HCT116 (cell line): ENCODE results near the gene ATXN7L1. TPM values are rescaled to one million over a fixed set of nuclear protein-coding genes. Genes with fewer than 3 reads are reported as not detected.

ENCODE experiments used
- ATAC-seq: fragments of 200-7000 bp; cut with Tn5 transposase; 2 replicates; pipeline ENCODE4 v1.9.1; 2020; ENCODE audit warnings: mild to moderate bottlenecking, moderate library complexity
- BruUV-seq: library from RNA; stranded (reverse); fragments of 400-500 nt; replicated peaks from 2 replicates; lab custom pipeline; 2021; lab: Mats Ljungman, UMichigan
- CTCF ChIA-PET: fragments of 300-600 bp; sonication (Branson Sonifier 250); formaldehyde crosslinking; loops from one replicate; lab custom pipeline; 2021; ENCODE audit warnings: antibody characterized with exemption; lab: Charles Lee
- POLR2A ChIA-PET: fragments of 300-600, 350-600 bp; sonication (Branson Sonifier 250); formaldehyde crosslinking; loops from one replicate; lab custom pipeline; 2021; ENCODE audit warnings: antibody characterized with exemption; lab: Charles Lee
- RAD21 ChIA-PET, 2 experiments: fragments of 300-600 bp; sonication (Branson Sonifier 250); formaldehyde crosslinking; loops; one replicate each; lab custom pipeline; 2023; ENCODE audit warnings: low total read pairs in 2 of 2; ENCODE audit not compliant: uncharacterized antibody in 2 of 2, unreplicated experiment in 2 of 2, low non-redundant PET in 1 of 2; lab: Charles Lee
- DNase-seq: peaks from one replicate; pipeline ENCODE4 v3.0.0-alpha.2; 2010; ENCODE audit warnings: low read depth, low spot score
- H2AFZ ChIP-seq: fragments of 200-600 bp; shearing (Covaris generic), sonication (generic); 2 replicates; pipeline ENCODE4 v1.6.1; 2017; ENCODE audit warnings: low read depth, mixed run types, mixed read lengths, antibody characterized with exemption, low read length; ENCODE audit not compliant: poor library complexity, severe bottlenecking
- H3K27ac ChIP-seq: 2 replicates; pipeline ENCODE4 v1.5.1; 2012; ENCODE audit warnings: low read depth, low read length
- H3K27me3 ChIP-seq: fragments of 200-600 bp; sonication (generic); 2 replicates; pipeline ENCODE4 v1.6.1; 2016; ENCODE audit warnings: mixed run types, low read length, mixed read lengths; ENCODE audit not compliant: insufficient read depth
- H3K36me3 ChIP-seq, 2 experiments: fragments of 200-500 bp in 1 of 2; fragments of 200-600 bp in 1 of 2; sonication (Bioruptor generic) in 1 of 2; sonication (generic) in 1 of 2; 2 replicates each; pipeline versions ENCODE4 v1.5.1 to v1.6.1; 2014 to 2016; ENCODE audit warnings: low read length in 2 of 2, inconsistent platforms in 1 of 2, mixed read lengths in 1 of 2, mixed run types in 1 of 2; ENCODE audit not compliant: insufficient read depth in 2 of 2, control insufficient read depth in 1 of 2
- H3K4me1 ChIP-seq, 2 experiments: fragments of 200-600 bp in 1 of 2; sonication (generic) in 1 of 2; 2 replicates each; pipeline versions ENCODE4 v1.5.1 to v1.6.1; 2012 to 2017; ENCODE audit warnings: low read length in 2 of 2, inconsistent platforms in 1 of 2, mild to moderate bottlenecking in 1 of 2, mixed read lengths in 1 of 2, mixed run types in 1 of 2, moderate library complexity in 1 of 2; ENCODE audit not compliant: insufficient read depth in 2 of 2, control insufficient read depth in 1 of 2
- H3K4me2 ChIP-seq: fragments of 200-600 bp; sonication (generic); 2 replicates; pipeline ENCODE4 v1.6.1; 2017; ENCODE audit warnings: mixed run types, low read length, mixed read lengths
- H3K4me3 ChIP-seq, 2 experiments: fragments of 200-600 bp in 1 of 2; sonication (generic) in 1 of 2; replicated peaks in 1 of 2; 2 replicates each; pipeline ENCODE4 v1.5.1; 2011 to 2016; ENCODE audit warnings: low read length in 2 of 2, control low read depth in 1 of 2, low read depth in 1 of 2, mild to moderate bottlenecking in 1 of 2, mixed read lengths in 1 of 2, mixed run types in 1 of 2
- H3K79me2 ChIP-seq: fragments of 200-600 bp; sonication (generic); 2 replicates; pipeline ENCODE4 v1.6.1; 2017; ENCODE audit warnings: mild to moderate bottlenecking, mixed run types, low read length, moderate library complexity, mixed read lengths; ENCODE audit not compliant: insufficient read depth
- H3K9ac ChIP-seq: fragments of 200-600 bp; sonication (generic); 2 replicates; pipeline ENCODE4 v1.6.1; 2016; ENCODE audit warnings: low read length, mixed read lengths
- H3K9me2 ChIP-seq: fragments of 200-600 bp; sonication (generic), shearing (Covaris generic); 2 replicates; pipeline ENCODE4 v1.6.1; 2017; ENCODE audit warnings: mixed run types, mild to moderate bottlenecking, moderate library complexity; ENCODE audit not compliant: insufficient read depth
- H3K9me3 ChIP-seq, 2 experiments: fragments of 200-500 bp in 1 of 2; fragments of 200-600 bp in 1 of 2; sonication (Bioruptor generic) in 1 of 2; sonication (generic) in 1 of 2; 2 replicates each; pipeline ENCODE4 v1.6.1; 2014 to 2017; ENCODE audit warnings: low read length in 2 of 2, mixed read lengths in 2 of 2, inconsistent platforms in 1 of 2, low read depth in 1 of 2, mild to moderate bottlenecking in 1 of 2, mixed run types in 1 of 2, moderate library complexity in 1 of 2; ENCODE audit not compliant: control insufficient read depth in 1 of 2, insufficient read depth in 1 of 2
- H4K20me1 ChIP-seq: fragments of 200-600 bp; sonication (generic), shearing (Covaris generic); 2 replicates; pipeline ENCODE4 v1.6.1; 2017; ENCODE audit warnings: mixed run types, mild to moderate bottlenecking, moderate library complexity; ENCODE audit not compliant: insufficient read depth
- ATF3 ChIP-seq: IDR thresholded peaks from 2 replicates; pipeline ENCODE4 v1.6.1; 2012
- CBX3 ChIP-seq: IDR thresholded peaks from 2 replicates; pipeline ENCODE4 v1.6.1; 2012; ENCODE audit warnings: low read depth
- CEBPB ChIP-seq: IDR thresholded peaks from 2 replicates; pipeline ENCODE4 v1.6.1; 2012; ENCODE audit warnings: low read depth
- CTCF ChIP-seq, 3 experiments: fragments of 200-600 bp in 1 of 3; sonication (generic) in 1 of 3; IDR thresholded peaks in 2 of 3; conservative IDR thresholded peaks in 1 of 3; 2 replicates each; pipeline ENCODE4 v1.5.1; 2012 to 2017; ENCODE audit warnings: low read depth in 2 of 3, low read length in 2 of 3, antibody characterized with exemption in 1 of 3, borderline replicate concordance in 1 of 3, control low read depth in 1 of 3, mild to moderate bottlenecking in 1 of 3, mixed read lengths in 1 of 3, mixed run types in 1 of 3, moderate library complexity in 1 of 3; ENCODE audit not compliant: insufficient read depth in 1 of 3
- EGR1 ChIP-seq: IDR thresholded peaks from 2 replicates; pipeline ENCODE4 v1.6.1; 2012; ENCODE audit warnings: low read depth
- ELF1 ChIP-seq: IDR thresholded peaks from 2 replicates; pipeline ENCODE4 v1.6.1; 2012; ENCODE audit warnings: low read depth, borderline replicate concordance
- EZH2phosphoT487 ChIP-seq: fragments of 200-600 bp; IDR thresholded peaks from 2 replicates; pipeline ENCODE4 v1.6.1; 2018; ENCODE audit warnings: antibody characterized with exemption, borderline replicate concordance
- FOSL1 ChIP-seq: IDR thresholded peaks from 2 replicates; pipeline ENCODE4 v1.6.1; 2012; ENCODE audit warnings: low read depth
- MAX ChIP-seq: IDR thresholded peaks from 2 replicates; pipeline ENCODE4 v1.6.1; 2012
- POLR2A ChIP-seq: IDR thresholded peaks from 2 replicates; pipeline ENCODE4 v1.7.0; 2011; ENCODE audit warnings: borderline replicate concordance; ENCODE audit not compliant: insufficient read depth, insufficient read length; ENCODE audit errors: extremely low read depth
- POLR2AphosphoS5 ChIP-seq: IDR thresholded peaks from 2 replicates; pipeline ENCODE4 v1.6.1; 2011; ENCODE audit warnings: mild to moderate bottlenecking, low read depth, low read length, moderate library complexity
- RAD21 ChIP-seq: IDR thresholded peaks from 2 replicates; pipeline ENCODE4 v1.6.1; 2012; ENCODE audit warnings: low read depth, mild to moderate bottlenecking
- SIN3A ChIP-seq: IDR thresholded peaks from 2 replicates; pipeline ENCODE4 v1.6.1; 2012; ENCODE audit warnings: low read depth
- SP1 ChIP-seq: IDR thresholded peaks from 2 replicates; pipeline ENCODE4 v1.6.1; 2012; ENCODE audit warnings: low read depth
- SRF ChIP-seq: IDR thresholded peaks from 2 replicates; pipeline ENCODE4 v1.6.1; 2012; ENCODE audit warnings: low read depth
- TCF7L2 ChIP-seq: IDR thresholded peaks from 2 replicates; pipeline ENCODE4 v1.7.0; 2011; ENCODE audit warnings: borderline replicate concordance, inconsistent platforms; ENCODE audit not compliant: insufficient read depth, insufficient read length; ENCODE audit errors: extremely low read depth
- YY1 ChIP-seq: IDR thresholded peaks from 2 replicates; pipeline ENCODE4 v1.6.1; 2011; ENCODE audit warnings: low read length, low read depth, moderate library complexity, mild to moderate bottlenecking; ENCODE audit not compliant: insufficient replicate concordance; ENCODE audit errors: extremely low read depth
- ZBTB33 ChIP-seq: IDR thresholded peaks from 2 replicates; pipeline ENCODE4 v1.6.1; 2011; ENCODE audit warnings: mild to moderate bottlenecking, low read length, moderate library complexity; ENCODE audit not compliant: insufficient replicate concordance; ENCODE audit errors: extremely low read depth
- ZNF274 ChIP-seq: fragments of 200-500 bp; sonication (Bioruptor generic); IDR thresholded peaks from 2 replicates; pipeline ENCODE4 v1.6.1; 2014; ENCODE audit warnings: mild to moderate bottlenecking, low read depth, low read length, inconsistent platforms
- intact Hi-C: fragments of 100-400 bp; cut with micrococcal nuclease; formaldehyde crosslinking; loops from 2 replicates; pipeline ENCODE4 v1.10.0; 2022
- total RNA-seq: library from RNA; stranded (reverse); gene quantifications from one replicate; pipeline ENCODE4 v1.2.1, GENCODE V29; 2021; ENCODE audit not compliant: unreplicated experiment

ATXN7L1 gene
- total RNA-seq, 1 experiment from 2014 or later, result 11.5 TPM

- Histone ChIP-seq H3K27me3 (no peaks in the 10 kb centered on the region), H2AFZ (no peak overlapping the region), H3K9me2 (no peaks in the 10 kb centered on the region), H3K36me3 (no peaks in the 10 kb centered on the region), H3K4me3 (no peak overlapping the region), H3K4me2 (no peak overlapping the region), H3K9me3 (no peaks in the 10 kb centered on the region), H3K79me2 (no peaks in the 10 kb centered on the region), H3K9ac (no peak overlapping the region), H3K4me1 (no peaks in the 10 kb centered on the region), H4K20me1 (no peaks in the 10 kb centered on the region), H3K27ac (no peak overlapping the region)
- intact Hi-C loops, result no loop called here
- ChIA-PET RAD21 (no interaction called here), POLR2A (no interaction called here), CTCF (no interaction called here)
- ATAC-seq (no peak), DNase-seq (no peak)
- TF ChIP-seq RAD21 (no peak), MAX (no peak), CBX3 (no peak), CTCF (IDR thresholded peaks at IDR 0.05 in 2 of 3, conservative IDR thresholded peaks at IDR 0.05 in 1 of 3; ENCODE audit: borderline replicate concordance in 1 of 3, insufficient read depth in 1 of 3, low read depth in 2 of 3, low read length in 2 of 3) (no peak), EGR1 (no peak), YY1 (no peak), POLR2A (no peak), SIN3A (no peak), EZH2phosphoT487 (no peak), FOSL1 (no peak), SP1 (no peak), ZNF274 (no peak), TCF7L2 (no peak), POLR2AphosphoS5 (no peak), ELF1 (no peak), ATF3 (no peak), ZBTB33 (no peak), SRF (no peak), CEBPB (no peak)
- BruUV-seq, result no TSS peak
Observed at GRCh38 chr7:105610165-105610930, 266.1 kb downstream of the ATXN7L1 start.
